DND-41 (cell line): Measurements from ENCODE around the gene CASKIN2.

Source experiments
- CTCF ChIP-seq: IDR thresholded peaks from 2 replicates; pipeline ENCODE4 v1.5.1; 2012; ENCODE audit warnings: borderline replicate concordance, low read length, moderate library complexity, mild to moderate bottlenecking; ENCODE audit not compliant: poor library complexity, severe bottlenecking; ENCODE audit errors: extremely low read depth
- EZH2 ChIP-seq: IDR thresholded peaks from 3 replicates; pipeline ENCODE4 v1.6.1; 2012; ENCODE audit warnings: borderline replicate concordance, low read depth, mild to moderate bottlenecking, moderate library complexity, low read length, inconsistent platforms; ENCODE audit not compliant: severe bottlenecking

GRCh38 chr17:75490173-75490743 is 25.1 kb downstream of the CASKIN2 start:
- TF ChIP-seq CTCF, result no peak
- no peak for TF ChIP-seq EZH2
